HepG2 (cell line): Measurements from ENCODE around the gene ASXL1. TPM values are rescaled to one million over a fixed set of nuclear protein-coding genes. Genes with fewer than 3 reads are reported as not detected.

Experiments
- CEBPG ChIP-seq: IDR thresholded peaks from 2 replicates; pipeline ENCODE4 v1.6.1; 2016
- DPF2 ChIP-seq: sonication (generic); formaldehyde crosslinking; IDR thresholded peaks from 2 replicates; pipeline ENCODE4 v1.4.0; 2020; ENCODE audit warnings: mild to moderate bottlenecking, low read depth, missing genetic modification reagents, borderline replicate concordance
- ESRRA ChIP-seq: sonication (generic); formaldehyde crosslinking; IDR thresholded peaks from 2 replicates; pipeline ENCODE4 v1.5.1; 2020; ENCODE audit warnings: mild to moderate bottlenecking, low read depth, missing genetic modification reagents
- ETS1 ChIP-seq: sonication (generic); formaldehyde crosslinking; IDR thresholded peaks from 2 replicates; pipeline ENCODE4 v1.4.0; 2020; ENCODE audit warnings: missing genetic modification reagents
- HDAC2 ChIP-seq: sonication (generic); formaldehyde crosslinking; IDR thresholded peaks from 2 replicates; pipeline ENCODE4 v1.4.0; 2020; ENCODE audit warnings: missing genetic modification reagents
- HES4 ChIP-seq: sonication (generic); formaldehyde crosslinking; IDR thresholded peaks from 2 replicates; pipeline ENCODE4 v1.9.0; 2021; ENCODE audit warnings: mild to moderate bottlenecking, missing genetic modification reagents, borderline replicate concordance
- HINFP ChIP-seq: sonication (generic); formaldehyde crosslinking; IDR thresholded peaks from 2 replicates; pipeline ENCODE4 v1.4.0; 2020; ENCODE audit warnings: low read depth, mild to moderate bottlenecking, missing genetic modification reagents
- HIVEP1 ChIP-seq: sonication (generic); formaldehyde crosslinking; IDR thresholded peaks from 2 replicates; pipeline ENCODE4 v1.4.0; 2020; ENCODE audit warnings: mild to moderate bottlenecking, missing genetic modification reagents
- ISX ChIP-seq: sonication (generic); formaldehyde crosslinking; conservative IDR thresholded peaks from 2 replicates; pipeline ENCODE4 v1.5.0; 2020; ENCODE audit warnings: missing genetic modification reagents
- JUND ChIP-seq: sonication (generic); formaldehyde crosslinking; IDR thresholded peaks from 2 replicates; pipeline ENCODE4 v1.8.0; 2022; ENCODE audit warnings: mild to moderate bottlenecking, missing genetic modification reagents
- MED8 ChIP-seq: sonication (generic); formaldehyde crosslinking; IDR thresholded peaks from 2 replicates; pipeline ENCODE4 v1.8.1; 2023; ENCODE audit warnings: mild to moderate bottlenecking, missing genetic modification reagents; ENCODE audit not compliant: insufficient replicate concordance
- NCOA5 ChIP-seq: sonication (generic); formaldehyde crosslinking; IDR thresholded peaks from 2 replicates; pipeline ENCODE4 v1.4.0; 2020; ENCODE audit warnings: missing genetic modification reagents
- POLR2AphosphoS5 ChIP-seq: IDR thresholded peaks from 2 replicates; pipeline ENCODE4 v1.6.1; 2012; ENCODE audit warnings: low read depth, low read length
- RFX5 ChIP-seq: IDR thresholded peaks from 2 replicates; pipeline ENCODE4 v1.6.1; 2011; ENCODE audit warnings: low read depth, low read length, improper control_type of control experiment
- SNAI1 ChIP-seq: sonication (generic); formaldehyde crosslinking; IDR thresholded peaks from 2 replicates; pipeline ENCODE4 v1.5.0; 2020; ENCODE audit warnings: mild to moderate bottlenecking, missing genetic modification reagents, borderline replicate concordance
- TIGD3 ChIP-seq: sonication (generic); formaldehyde crosslinking; IDR thresholded peaks from 2 replicates; pipeline ENCODE4 v1.5.1; 2020; ENCODE audit warnings: mild to moderate bottlenecking, missing genetic modification reagents, borderline replicate concordance
- ZBTB25 ChIP-seq: IDR thresholded peaks from 2 replicates; pipeline ENCODE4 v1.6.1; 2018; ENCODE audit warnings: missing genetic modification reagents
- ZBTB7A ChIP-seq: sonication (generic); formaldehyde crosslinking; IDR thresholded peaks from 2 replicates; pipeline ENCODE4 v1.8.0; 2022; ENCODE audit warnings: mild to moderate bottlenecking, missing genetic modification reagents
- ZNF33A ChIP-seq: sonication (generic); formaldehyde crosslinking; IDR thresholded peaks from 2 replicates; pipeline ENCODE4 v1.5.1; 2020; ENCODE audit warnings: missing genetic modification reagents, mild to moderate bottlenecking, moderate library complexity, borderline replicate concordance
- ZNF720 ChIP-seq: sonication (generic); formaldehyde crosslinking; IDR thresholded peaks from 2 replicates; pipeline ENCODE4 v1.4.0; 2020; ENCODE audit warnings: missing genetic modification reagents
- ZUFSP ChIP-seq: sonication (generic); formaldehyde crosslinking; IDR thresholded peaks from 2 replicates; pipeline ENCODE4 v1.9.0; 2021; ENCODE audit warnings: missing genetic modification reagents, mild to moderate bottlenecking, borderline replicate concordance
- polyA plus RNA-seq, 8 experiments: library from polyadenylated mRNA; depleted of rRNA in 3 of 8; stranded (reverse) in 7 of 8; unstranded in 1 of 8; fragments of >200 nt; fragmentation: Illumina TruSeq in 4 of 8; extraction: Trizol in 4 of 8; gene quantifications; 2 replicates each; pipeline versions ENCODE4 v1.2.1 to v1.2.3, GENCODE V29; 2011 to 2016; ENCODE audit warnings: low read depth in 4 of 8, missing spikeins in 1 of 8, mixed read lengths in 1 of 8; ENCODE audit not compliant: insufficient read depth in 1 of 8
- total RNA-seq, 5 experiments: library from RNA; depleted of rRNA; stranded (reverse); fragments of >200 nt; fragmentation: Illumina TruSeq; extraction: Trizol; gene quantifications; 2 replicates each; pipeline ENCODE4 v1.2.3, GENCODE V29; 2016; ENCODE audit warnings: low read depth in 1 of 5

ASXL1 gene
- total and polyA plus RNA-seq, 2 of the 13 experiments (the other 11 are each of a cell fraction or from before 2014, with no cell fraction given) = 62.1 to 74.8 TPM

- TF ChIP-seq HES4 (CRISPR knock-in tag) (peak; percentile 86), ETS1 (peak; percentile 98), RFX5 (peak; percentile 35; the same call in 1 of the 2 replicates), ESRRA (CRISPR knock-in tag) (peak; percentile 85; the same call in 1 of the 2 replicates), HIVEP1 (CRISPR knock-in tag) (peak; percentile 91), ISX (CRISPR knock-in tag) (no peak), MED8 (CRISPR knock-in tag) (peak; percentile 62), ZNF720 (CRISPR knock-in tag) (peak; percentile 67), SNAI1 (no peak; the same call in 1 of the 2 replicates), ZNF33A (CRISPR knock-in tag) (peak; percentile 72; the same call in 1 of the 2 replicates), POLR2AphosphoS5 (peak; percentile 69), CEBPG (CRISPR knock-in tag) (no peak; the same call in 1 of the 2 replicates), ZUFSP (no peak), DPF2 (CRISPR knock-in tag) (no peak; the same call in 1 of the 2 replicates), HDAC2 (peak; percentile 91), ZBTB25 (peak; percentile 100), ZBTB7A (CRISPR knock-in tag) (peak; percentile 100), NCOA5 (CRISPR knock-in tag) (no peak), JUND (CRISPR knock-in tag) (no peak), TIGD3 (CRISPR knock-in tag) (peak; percentile 87; the same call in 1 of the 2 replicates), HINFP (peak; percentile 93)
Observed at GRCh38 chr20:32357869-32358631, at the start of gene ASXL1 (continued).
